Neural progenitor cell (in vitro differentiated cells): ENCODE measurements around the gene RCE1.

Experiments used
- EZH2 ChIP-seq: fragments of 200-600 bp; sonication (generic); IDR thresholded peaks from 2 replicates; pipeline ENCODE4 v1.6.1; 2017; ENCODE audit warnings: antibody characterized with exemption, mild to moderate bottlenecking, moderate library complexity
- EZH2phosphoT487 ChIP-seq: fragments of 200-600 bp; sonication (generic); IDR thresholded peaks from 2 replicates; pipeline ENCODE4 v1.6.1; 2017; ENCODE audit warnings: antibody characterized with exemption
- TF ChIP-seq, protein P1 (sequence below): fragments of 200-600 bp; sonication (generic); IDR thresholded peaks from 2 replicates; pipeline ENCODE4 v1.5.1; 2017; ENCODE audit warnings: antibody characterized with exemption, mild to moderate bottlenecking

DNA sequence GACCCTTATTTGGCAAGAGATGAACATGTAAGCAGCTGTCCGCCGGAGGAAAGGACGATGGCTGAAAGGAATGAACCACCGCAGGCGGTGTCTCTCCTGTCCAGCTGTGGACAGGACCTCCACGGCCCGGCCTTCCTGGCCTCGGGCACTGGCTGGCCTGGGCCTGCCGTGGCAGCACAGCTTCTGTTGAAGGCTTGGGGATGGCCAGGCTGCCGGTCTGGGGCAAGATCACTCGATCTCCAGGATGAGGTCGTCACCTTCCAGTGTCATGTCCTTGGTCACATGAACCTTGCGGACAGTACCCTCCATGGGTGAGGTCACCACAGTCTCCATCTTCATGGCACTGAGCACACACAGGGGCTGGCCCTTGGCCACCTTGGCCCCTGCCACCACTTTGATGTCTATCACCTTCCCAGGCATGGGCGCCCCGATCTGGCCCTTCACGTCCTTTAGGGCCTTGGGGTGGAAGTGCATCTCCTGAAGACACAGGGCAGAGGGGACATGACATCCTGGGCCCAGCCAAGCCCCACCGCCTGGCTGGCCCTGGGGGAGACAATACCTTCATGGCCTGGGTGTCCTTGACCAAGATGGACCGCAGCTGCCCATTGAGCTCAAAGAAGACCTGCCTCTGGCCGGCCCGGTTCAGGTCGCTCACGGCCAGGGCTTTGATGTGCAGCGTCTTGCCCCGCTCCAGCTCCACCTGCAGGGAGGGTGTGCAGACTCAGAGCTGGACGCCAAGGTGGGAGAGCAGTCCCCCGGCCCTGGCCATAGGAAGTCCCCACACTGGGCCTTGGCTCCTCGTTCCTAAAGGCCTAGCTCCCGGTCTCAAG, 5.6 kb downstream of the RCE1 start:
- TF ChIP-seq, protein P1, sequence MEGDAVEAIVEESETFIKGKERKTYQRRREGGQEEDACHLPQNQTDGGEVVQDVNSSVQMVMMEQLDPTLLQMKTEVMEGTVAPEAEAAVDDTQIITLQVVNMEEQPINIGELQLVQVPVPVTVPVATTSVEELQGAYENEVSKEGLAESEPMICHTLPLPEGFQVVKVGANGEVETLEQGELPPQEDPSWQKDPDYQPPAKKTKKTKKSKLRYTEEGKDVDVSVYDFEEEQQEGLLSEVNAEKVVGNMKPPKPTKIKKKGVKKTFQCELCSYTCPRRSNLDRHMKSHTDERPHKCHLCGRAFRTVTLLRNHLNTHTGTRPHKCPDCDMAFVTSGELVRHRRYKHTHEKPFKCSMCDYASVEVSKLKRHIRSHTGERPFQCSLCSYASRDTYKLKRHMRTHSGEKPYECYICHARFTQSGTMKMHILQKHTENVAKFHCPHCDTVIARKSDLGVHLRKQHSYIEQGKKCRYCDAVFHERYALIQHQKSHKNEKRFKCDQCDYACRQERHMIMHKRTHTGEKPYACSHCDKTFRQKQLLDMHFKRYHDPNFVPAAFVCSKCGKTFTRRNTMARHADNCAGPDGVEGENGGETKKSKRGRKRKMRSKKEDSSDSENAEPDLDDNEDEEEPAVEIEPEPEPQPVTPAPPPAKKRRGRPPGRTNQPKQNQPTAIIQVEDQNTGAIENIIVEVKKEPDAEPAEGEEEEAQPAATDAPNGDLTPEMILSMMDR, result no peak
- TF ChIP-seq EZH2phosphoT487, result no peak
- no peak for TF ChIP-seq EZH2
